HG03469 (cell line): ENCODE results near the gene PRRG1.
"Not testable (repeated sequence)": the region's sequence is repeated elsewhere in the genome, so short reads cannot be mapped to it uniquely, and the experiment has no call there.

Experiments used
- ATAC-seq: cut with Tn5 transposase; IDR thresholded peaks from one replicate; pipeline ENCODE4 v1.9.1; 2021; ENCODE audit warnings: mild to moderate bottlenecking, moderate library complexity, moderate number of reproducible peaks; ENCODE audit not compliant: unreplicated experiment

The PRRG1 gene

GRCh38 chrX:37349221-37350033 lies at the start of gene PRRG1:
PRRG1 (plus strand) TSS chrX:37349364; CDS start chrX:37406250, 56,886 bp downstream.
- no peak for ATAC-seq

GRCh38 chrX:37302569-37302968 lies 46.6 kb upstream of the PRRG1 start:
- no peak for ATAC-seq

GRCh38 chrX:37305238-37305637 lies 43.9 kb upstream of the PRRG1 start:
- ATAC-seq: not testable (repeated sequence)

GRCh38 chrX:37314531-37314930 lies 34.6 kb upstream of the PRRG1 start:
- no peak for ATAC-seq

GRCh38 chrX:37315511-37316248 lies 33.5 kb upstream of the PRRG1 start:
- ATAC-seq: no peak

- no peak for ATAC-seq
Observed at GRCh38 chrX:37320541-37321203, 28.5 kb upstream of the PRRG1 start.

GRCh38 chrX:37330642-37331041 lies 18.5 kb upstream of the PRRG1 start:
- no peak for ATAC-seq

GRCh38 chrX:37331546-37331945 lies 17.6 kb upstream of the PRRG1 start:
- ATAC-seq: no peak

GRCh38 chrX:37332055-37332454 lies 17.1 kb upstream of the PRRG1 start:
- ATAC-seq: no peak

- ATAC-seq: no peak
Observed at GRCh38 chrX:37332987-37333658, 16.0 kb upstream of the PRRG1 start.

GRCh38 chrX:37347420-37347819 lies 1.7 kb upstream of the PRRG1 start:
- ATAC-seq: no peak

GRCh38 chrX:37348231-37348970 lies 763 bp upstream of the PRRG1 start:
- ATAC-seq: no peak

- ATAC-seq: no peak
Observed at GRCh38 chrX:37348971-37349220, 268 bp upstream of the PRRG1 start.

GRCh38 chrX:37350034-37350365 lies 836 bp downstream of the PRRG1 start:
- no peak for ATAC-seq

- no peak for ATAC-seq
Observed at GRCh38 chrX:37353646-37354045, 4.5 kb downstream of the PRRG1 start.

- ATAC-seq: no peak
Observed at GRCh38 chrX:37357436-37357835, 8.3 kb downstream of the PRRG1 start.

GRCh38 chrX:37361596-37361995 lies 12.4 kb downstream of the PRRG1 start:
- ATAC-seq: no peak

GRCh38 chrX:37364666-37365065 lies 15.5 kb downstream of the PRRG1 start:
- no peak for ATAC-seq

GRCh38 chrX:37367946-37368345 lies 18.8 kb downstream of the PRRG1 start:
- no peak for ATAC-seq

- ATAC-seq: no peak
Observed at GRCh38 chrX:37370499-37371141, 21.5 kb downstream of the PRRG1 start.
